DND-41 (cell line): ENCODE results near the gene FXYD7.

ENCODE experiments used
- ATAC-seq: fragments of 200-7000 bp; cut with Tn5 transposase; 3 replicates; pipeline ENCODE4 v1.9.1; 2021; ENCODE audit warnings: low read depth; ENCODE audit not compliant: insufficient read depth
- DNase-seq: peaks from one replicate; pipeline ENCODE4 v3.0.0-alpha.2; 2020
- H2AFZ ChIP-seq: 2 replicates; pipeline ENCODE4 v1.6.0; 2012; ENCODE audit warnings: low read depth, low read length
- H3K27ac ChIP-seq: 2 replicates; pipeline ENCODE4 v1.5.1; 2012; ENCODE audit warnings: low read length, inconsistent platforms
- H3K27me3 ChIP-seq: fragments of 200-600 bp; sonication (generic); 2 replicates; pipeline ENCODE4 v1.6.0; 2012; ENCODE audit warnings: low read length, mild to moderate bottlenecking, inconsistent platforms; ENCODE audit not compliant: insufficient read depth, poor library complexity
- H3K36me3 ChIP-seq: 2 replicates; pipeline ENCODE4 v1.5.1; 2012; ENCODE audit warnings: low read length, inconsistent platforms; ENCODE audit not compliant: insufficient read depth
- H3K4me1 ChIP-seq: 2 replicates; pipeline ENCODE4 v1.5.1; 2012; ENCODE audit warnings: mild to moderate bottlenecking, low read length; ENCODE audit not compliant: insufficient read depth
- H3K4me2 ChIP-seq: 2 replicates; pipeline ENCODE4 v1.6.0; 2012; ENCODE audit warnings: mild to moderate bottlenecking, moderate library complexity, low read length, inconsistent platforms; ENCODE audit not compliant: insufficient read depth
- H3K4me3 ChIP-seq, 2 experiments: fragments of 200-600 bp in 1 of 2; shearing (Covaris generic) in 1 of 2; 2 replicates each; pipeline ENCODE4 v1.5.1; 2012 to 2016; ENCODE audit warnings: inconsistent platforms in 2 of 2, low read length in 2 of 2, mild to moderate bottlenecking in 2 of 2, low read depth in 1 of 2, moderate library complexity in 1 of 2
- H3K79me2 ChIP-seq: 2 replicates; pipeline ENCODE4 v1.6.0; 2012; ENCODE audit warnings: low read length, inconsistent platforms; ENCODE audit not compliant: insufficient read depth
- H3K9ac ChIP-seq: 2 replicates; pipeline ENCODE4 v1.6.0; 2012; ENCODE audit warnings: low read depth, mild to moderate bottlenecking, inconsistent platforms, low read length, moderate library complexity
- H3K9me3 ChIP-seq: 2 replicates; pipeline ENCODE4 v1.5.1; 2012; ENCODE audit warnings: low read length, moderate library complexity, mild to moderate bottlenecking, inconsistent platforms; ENCODE audit not compliant: insufficient read depth, severe bottlenecking
- H4K20me1 ChIP-seq: 2 replicates; pipeline ENCODE4 v1.6.0; 2012; ENCODE audit warnings: low read length; ENCODE audit not compliant: insufficient read depth
- EZH2 ChIP-seq: IDR thresholded peaks from 3 replicates; pipeline ENCODE4 v1.6.1; 2012; ENCODE audit warnings: borderline replicate concordance, low read depth, mild to moderate bottlenecking, moderate library complexity, low read length, inconsistent platforms; ENCODE audit not compliant: severe bottlenecking
- TF ChIP-seq, protein P1 (sequence below): IDR thresholded peaks from 2 replicates; pipeline ENCODE4 v1.5.1; 2012; ENCODE audit warnings: borderline replicate concordance, low read length, moderate library complexity, mild to moderate bottlenecking; ENCODE audit not compliant: poor library complexity, severe bottlenecking; ENCODE audit errors: extremely low read depth

The FXYD7 gene

DNA sequence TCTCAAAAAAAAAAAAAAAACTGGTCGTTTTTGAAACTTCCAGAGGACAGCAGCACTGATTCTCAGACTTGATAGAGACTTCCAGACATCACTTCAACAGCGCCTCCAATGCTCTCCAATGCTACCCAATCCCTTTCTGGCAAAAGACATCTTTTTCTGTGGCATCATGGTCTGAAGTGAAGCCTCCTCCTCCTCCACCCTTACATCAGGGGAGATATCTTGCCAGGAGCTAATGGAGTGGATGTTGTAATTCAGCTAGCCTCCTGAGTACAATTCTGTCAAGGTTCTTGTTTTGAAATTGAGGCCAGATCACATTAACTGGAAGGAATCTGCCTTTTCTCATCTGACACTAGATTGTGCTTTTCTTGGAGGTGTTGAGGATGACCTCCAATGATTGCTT is 35.6 kb downstream of the FXYD7 start:
- Histone ChIP-seq H3K9ac (no peak overlapping the region), H2AFZ (no peak overlapping the region), H3K4me3 (no peak overlapping the region), H3K27ac (no peak overlapping the region), H4K20me1 (no peaks in the 10 kb centered on the region), H3K79me2 (no peaks in the 10 kb centered on the region), H3K9me3 (no peaks in the 10 kb centered on the region), H3K36me3 (no peaks in the 10 kb centered on the region), H3K4me2 (no peak overlapping the region), H3K27me3 (no peaks in the 10 kb centered on the region), H3K4me1 (no peaks in the 10 kb centered on the region)
- no peak for ATAC-seq
- no peak for TF ChIP-seq EZH2
- TF ChIP-seq, protein P1, sequence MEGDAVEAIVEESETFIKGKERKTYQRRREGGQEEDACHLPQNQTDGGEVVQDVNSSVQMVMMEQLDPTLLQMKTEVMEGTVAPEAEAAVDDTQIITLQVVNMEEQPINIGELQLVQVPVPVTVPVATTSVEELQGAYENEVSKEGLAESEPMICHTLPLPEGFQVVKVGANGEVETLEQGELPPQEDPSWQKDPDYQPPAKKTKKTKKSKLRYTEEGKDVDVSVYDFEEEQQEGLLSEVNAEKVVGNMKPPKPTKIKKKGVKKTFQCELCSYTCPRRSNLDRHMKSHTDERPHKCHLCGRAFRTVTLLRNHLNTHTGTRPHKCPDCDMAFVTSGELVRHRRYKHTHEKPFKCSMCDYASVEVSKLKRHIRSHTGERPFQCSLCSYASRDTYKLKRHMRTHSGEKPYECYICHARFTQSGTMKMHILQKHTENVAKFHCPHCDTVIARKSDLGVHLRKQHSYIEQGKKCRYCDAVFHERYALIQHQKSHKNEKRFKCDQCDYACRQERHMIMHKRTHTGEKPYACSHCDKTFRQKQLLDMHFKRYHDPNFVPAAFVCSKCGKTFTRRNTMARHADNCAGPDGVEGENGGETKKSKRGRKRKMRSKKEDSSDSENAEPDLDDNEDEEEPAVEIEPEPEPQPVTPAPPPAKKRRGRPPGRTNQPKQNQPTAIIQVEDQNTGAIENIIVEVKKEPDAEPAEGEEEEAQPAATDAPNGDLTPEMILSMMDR = no peak
- DNase-seq = no peak

DNA sequence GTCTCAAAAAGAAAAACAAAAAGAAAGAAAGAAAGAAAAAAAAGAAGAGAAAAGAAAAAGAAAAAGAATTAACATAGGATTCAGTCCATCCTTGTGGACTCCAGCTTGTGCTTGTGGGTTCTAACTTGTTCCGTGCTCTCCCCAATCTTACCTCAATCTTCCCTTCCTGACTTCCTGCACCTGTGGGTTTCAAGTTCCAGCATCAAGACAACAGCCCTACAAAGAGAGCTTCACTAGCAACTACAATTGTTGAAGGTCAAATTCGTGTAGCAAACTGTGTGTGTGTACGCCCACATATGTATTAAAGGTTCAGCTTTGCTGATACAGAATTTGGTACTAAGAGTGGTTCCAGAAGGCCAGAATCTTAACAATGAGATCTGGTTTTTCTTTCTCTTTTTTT is 36.8 kb downstream of the FXYD7 start:
- Histone ChIP-seq H3K4me1 (no peaks in the 10 kb centered on the region), H3K27me3 (no peaks in the 10 kb centered on the region)
- no peak for ATAC-seq

DNA sequence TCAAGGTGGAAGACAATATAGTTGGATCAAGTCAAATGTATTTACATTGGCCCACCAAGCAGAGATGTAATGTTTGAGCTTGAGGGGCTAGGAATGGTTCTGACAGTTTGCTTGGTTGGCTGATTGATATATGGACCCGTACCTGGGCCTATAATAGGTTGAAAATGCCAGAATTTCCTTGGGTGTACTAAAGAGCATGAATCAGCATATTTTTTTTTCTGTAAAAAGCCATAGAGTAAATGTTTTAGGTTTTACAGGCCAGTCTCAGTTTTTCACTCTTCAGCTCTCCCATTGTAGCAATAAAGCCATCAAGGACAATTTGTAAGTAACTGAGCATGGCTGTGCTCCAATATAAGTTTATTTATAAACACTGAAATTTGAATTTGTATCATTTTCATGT is 38.3 kb downstream of the FXYD7 start:
- ATAC-seq = no peak

More for the DNA sequence above, 36.8 kb downstream of the FXYD7 start:
- H3K36me3 ChIP-seq = no peaks in the 10 kb centered on the region
- no peak overlapping the region for H3K9ac ChIP-seq
- H3K79me2 ChIP-seq = no peaks in the 10 kb centered on the region
- no peak overlapping the region for H3K27ac ChIP-seq
- H3K4me2 ChIP-seq = no peak overlapping the region
- no peaks in the 10 kb centered on the region for H3K9me3 ChIP-seq
- DNase-seq = no peak
- no peak overlapping the region for H3K4me3 ChIP-seq
- no peak overlapping the region for H2AFZ ChIP-seq
- TF ChIP-seq, protein P1 = no peak
- no peak for TF ChIP-seq EZH2
- H4K20me1 ChIP-seq = no peaks in the 10 kb centered on the region

More for the DNA sequence above, 38.3 kb downstream of the FXYD7 start:
- no peak overlapping the region for H3K4me3 ChIP-seq
- H3K27ac ChIP-seq = no peak overlapping the region
- H3K4me2 ChIP-seq = no peak overlapping the region
- no peaks in the 10 kb centered on the region for H3K27me3 ChIP-seq
- no peak overlapping the region for H2AFZ ChIP-seq
- H3K36me3 ChIP-seq = no peaks in the 10 kb centered on the region
- no peaks in the 10 kb centered on the region for H3K79me2 ChIP-seq
- DNase-seq = no peak
- no peaks in the 10 kb centered on the region for H4K20me1 ChIP-seq
- TF ChIP-seq EZH2 = no peak
- TF ChIP-seq, protein P1 = no peak
- no peak overlapping the region for H3K9ac ChIP-seq
- H3K4me1 ChIP-seq = no peaks in the 10 kb centered on the region
- H3K9me3 ChIP-seq = no peaks in the 10 kb centered on the region
